ENCODE results near the gene SLC16A6. TPM values are rescaled to one million over a fixed set of nuclear protein-coding genes. Genes with fewer than 3 reads are reported as not detected.

The SLC16A6 gene
- total and polyA plus RNA-seq, 2 of the 4 experiments (the other 2 are of a cell fraction) = 0.22 to 0.54 TPM

DNA sequence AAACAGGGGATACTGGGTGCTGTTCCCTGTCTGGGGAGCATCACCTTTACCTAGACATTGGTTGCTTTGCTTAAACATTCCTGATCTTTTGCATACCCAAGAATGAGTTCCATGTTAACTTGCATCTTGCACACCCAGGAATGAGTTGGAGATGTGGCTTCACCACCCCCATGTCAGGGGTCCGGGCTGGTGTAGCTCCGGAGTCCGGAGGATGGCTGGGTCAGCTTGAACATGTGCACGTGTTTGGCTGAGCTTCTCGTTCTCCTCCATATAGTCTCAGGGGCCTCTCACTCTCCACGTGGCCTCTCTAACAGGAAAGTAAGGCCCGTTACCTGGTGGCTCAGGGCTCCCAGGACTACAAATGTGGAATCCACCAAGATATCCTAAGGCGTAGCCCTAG lies 61.3 kb downstream of the SLC16A6 start:
- H3K27me3 ChIP-seq (ENCODE audit: control insufficient read depth, insufficient read depth, low read length) = no peaks in the 10 kb centered on the region
- H4K8ac ChIP-seq (ENCODE audit: low read depth in 2 of 2, low read length in 2 of 2) = no peak overlapping the region
- no peak overlapping the region for H3K23ac ChIP-seq (ENCODE audit: low read depth, low read length)
- no CpG with 5 or more reads among the region's 8 CpGs for WGBS, 2 experiments (ENCODE audit: extremely low coverage in 2 of 2, insufficient read length in 1 of 2)
- TF ChIP-seq RCOR1 (IDR thresholded peaks at IDR 0.05; ENCODE audit: insufficient replicate concordance, low read length) (no peak), RFX5 (IDR thresholded peaks at IDR 0.05; ENCODE audit: low read depth, low read length) (no peak)
- TF ChIP-seq, protein P1, sequence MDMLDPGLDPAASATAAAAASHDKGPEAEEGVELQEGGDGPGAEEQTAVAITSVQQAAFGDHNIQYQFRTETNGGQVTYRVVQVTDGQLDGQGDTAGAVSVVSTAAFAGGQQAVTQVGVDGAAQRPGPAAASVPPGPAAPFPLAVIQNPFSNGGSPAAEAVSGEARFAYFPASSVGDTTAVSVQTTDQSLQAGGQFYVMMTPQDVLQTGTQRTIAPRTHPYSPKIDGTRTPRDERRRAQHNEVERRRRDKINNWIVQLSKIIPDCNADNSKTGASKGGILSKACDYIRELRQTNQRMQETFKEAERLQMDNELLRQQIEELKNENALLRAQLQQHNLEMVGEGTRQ (IDR thresholded peaks at IDR 0.05; ENCODE audit: low read depth, low read length) = no peak
- H3K36me3 ChIP-seq (ENCODE audit: control insufficient read depth, insufficient read depth, low read length) = no peaks in the 10 kb centered on the region
- POLR2A ChIA-PET (ENCODE audit: unreplicated experiment) = no interaction called here
- H3K4me3 ChIP-seq (ENCODE audit: insufficient read depth, low read depth, low read length) = no peak overlapping the region
- H4K20me1 ChIP-seq (ENCODE audit: insufficient read depth, low read length) = no peaks in the 10 kb centered on the region
- DNase-seq = no peak
- H3K18ac ChIP-seq (ENCODE audit: low read depth, low read length) = no peak overlapping the region
- dilution Hi-C loops (cut with HindIII; ENCODE audit: low sequenced_read_pairs, unreplicated experiment) (no loop called here), in situ Hi-C loops (cut with MboI; ENCODE audit: low sequenced_read_pairs) (no loop called here), intact Hi-C loops (cut with micrococcal nuclease) (no loop called here)
- H2BK15ac ChIP-seq (ENCODE audit: low read depth, low read length) = no peak overlapping the region
- H3K79me1 ChIP-seq (ENCODE audit: low read depth in 1 of 2, low read length in 2 of 2) = no peaks in the 10 kb centered on the region
- no peak overlapping the region for H2AK9ac ChIP-seq (replicated peaks; ENCODE audit: low read depth, low read length, poor library complexity)
- H2BK20ac ChIP-seq (ENCODE audit: low read depth, low read length) = no peak overlapping the region
- H2BK5ac ChIP-seq (ENCODE audit: low read depth, low read length, poor library complexity, severe bottlenecking) = no peak overlapping the region
- no peak overlapping the region for H4K5ac ChIP-seq (ENCODE audit: low read depth, low read length)
- H3K56ac ChIP-seq (ENCODE audit: extremely low read depth, insufficient read depth, low read length) = no peak overlapping the region
- no peaks in the 10 kb centered on the region for H3K9me1 ChIP-seq (ENCODE audit: insufficient read depth, low read length)
- H3K4me1 ChIP-seq (ENCODE audit: control insufficient read depth, insufficient read depth, low read length) = peaks cover 2% of the 10 kb centered on the region; the same call in 1 of the 2 replicates
- no peak overlapping the region for H2AFZ ChIP-seq (replicated peaks; ENCODE audit: low read length, poor library complexity)
- no peak overlapping the region for H3K27ac ChIP-seq (ENCODE audit: insufficient read depth, low read length)
- no TSS peak for BruUV-seq (replicated peaks)
- H4K91ac ChIP-seq (ENCODE audit: insufficient read depth, low read depth, low read length) = no peak overlapping the region
- H3K9ac ChIP-seq (ENCODE audit: low read depth, low read length) = no peak overlapping the region
- no peak overlapping the region for H3K14ac ChIP-seq (replicated peaks; ENCODE audit: low read depth, low read length)
- H3K4ac ChIP-seq (ENCODE audit: low read depth, low read length) = no peak overlapping the region
- no peak for ATAC-seq (ENCODE audit: low read depth)
- CTCF ChIA-PET = no interaction called here
- H3K4me2 ChIP-seq (ENCODE audit: low read depth, low read length) = no peak overlapping the region
- H2BK120ac ChIP-seq (ENCODE audit: low read depth, low read length) = no peak overlapping the region
- no peak overlapping the region for H2AK5ac ChIP-seq (ENCODE audit: low read depth, low read length)
- H3K9me3 ChIP-seq (ENCODE audit: control insufficient read depth, insufficient read depth, low read length) = no peaks in the 10 kb centered on the region
